H1 (cell line): ENCODE results near the gene ARHGAP11B.
A peak's percentile ranks its signal among the peaks of the same experiment; 100 is the strongest.
"Not testable (repeated sequence)": the region's sequence is repeated elsewhere in the genome, so short reads cannot be mapped to it uniquely, and the experiment has no call there.

Experiments used
- CTCF ChIA-PET: fragments of 300-600 bp; sonication (Branson Sonifier 250); formaldehyde crosslinking; loops from one replicate; lab custom pipeline; 2021; ENCODE audit not compliant: partially characterized antibody; lab: Charles Lee
- POLR2A ChIA-PET: fragments of 300-600 bp; sonication (Branson Sonifier 250); formaldehyde crosslinking; loops from one replicate; lab custom pipeline; 2021; ENCODE audit warnings: inconsistent platforms; ENCODE audit not compliant: partially characterized antibody; lab: Charles Lee
- DNase-seq, 2 experiments: peaks; one replicate each; pipeline versions ENCODE4 v3.0.0 to v3.0.0-alpha.2; 2010 to 2022; ENCODE audit warnings: low spot score in 2 of 2, low read depth in 1 of 2, mixed read lengths in 1 of 2
- FAIRE-seq: peaks from 2 replicates; lab custom pipeline; 2011; peaks lifted over from hg19 to GRCh38; lab: Jason Lieb, UNC
- H2AFZ ChIP-seq: 2 replicates; pipeline ENCODE4 v1.8.1; 2012; ENCODE audit warnings: low read length, inconsistent platforms
- H2AK5ac ChIP-seq: 2 replicates; pipeline ENCODE4 v1.6.1; 2013; ENCODE audit warnings: low read depth, low read length
- H2BK120ac ChIP-seq: replicated peaks from 2 replicates; pipeline ENCODE3; 2013; ENCODE audit warnings: low read depth, low read length, inconsistent platforms
- H2BK12ac ChIP-seq: 2 replicates; pipeline ENCODE4 v1.6.1; 2013; ENCODE audit warnings: low read depth, low read length
- H2BK15ac ChIP-seq: 2 replicates; pipeline ENCODE4 v1.6.1; 2013; ENCODE audit warnings: low read length
- H2BK20ac ChIP-seq: 2 replicates; pipeline ENCODE4 v1.6.1; 2013; ENCODE audit warnings: low read length
- H2BK5ac ChIP-seq: 2 replicates; pipeline ENCODE4 v1.6.1; 2013; ENCODE audit warnings: low read depth, low read length
- H3K14ac ChIP-seq: 2 replicates; pipeline ENCODE4 v1.6.1; 2013; ENCODE audit warnings: inconsistent platforms; ENCODE audit not compliant: insufficient read length
- H3K18ac ChIP-seq: 2 replicates; pipeline ENCODE4 v1.6.1; 2013; ENCODE audit warnings: low read length; ENCODE audit errors: extremely low read depth
- H3K23ac ChIP-seq: 2 replicates; pipeline ENCODE4 v1.6.1; 2013; ENCODE audit warnings: inconsistent platforms; ENCODE audit not compliant: insufficient read length
- H3K23me2 ChIP-seq: 2 replicates; pipeline ENCODE4 v1.6.1; 2013; ENCODE audit warnings: low read depth, low read length
- H3K27ac ChIP-seq: 2 replicates; pipeline ENCODE4 v1.6.1; 2011; ENCODE audit warnings: low read depth, low read length, inconsistent platforms
- H3K27me3 ChIP-seq, 4 experiments: replicated peaks in 1 of 4; 1 replicate in 1 of 4; 2 replicates in 3 of 4; pipeline versions ENCODE4 v1.6.1 to v1.8.1; 2011 to 2013; ENCODE audit warnings: low read length in 3 of 4, mild to moderate bottlenecking in 3 of 4, inconsistent platforms in 2 of 4, mixed read lengths in 2 of 4, moderate library complexity in 1 of 4; ENCODE audit not compliant: control insufficient read depth in 3 of 4, insufficient read depth in 3 of 4; ENCODE audit errors: extremely low read depth in 1 of 4
- H3K36me3 ChIP-seq, 4 experiments: 2 replicates each; pipeline versions ENCODE4 v1.6.1 to v1.8.1; 2011 to 2013; ENCODE audit warnings: mild to moderate bottlenecking in 4 of 4, low read length in 3 of 4, moderate library complexity in 2 of 4, control low read depth in 1 of 4, inconsistent platforms in 1 of 4; ENCODE audit not compliant: insufficient read depth in 4 of 4, control insufficient read depth in 2 of 4
- H3K4ac ChIP-seq: replicated peaks from 2 replicates; pipeline ENCODE3; 2013; ENCODE audit warnings: low read length, low read depth, mixed read lengths, inconsistent platforms; ENCODE audit not compliant: insufficient read length
- H3K4me1 ChIP-seq, 4 experiments: replicated peaks in 1 of 4; 1 replicate in 1 of 4; 2 replicates in 3 of 4; pipeline versions ENCODE4 v1.6.1 to v1.8.1; 2011 to 2013; ENCODE audit warnings: low read length in 3 of 4, inconsistent platforms in 2 of 4, mixed read lengths in 1 of 4; ENCODE audit not compliant: insufficient read depth in 4 of 4, control insufficient read depth in 3 of 4
- H3K4me2 ChIP-seq, 2 experiments: 2 replicates each; pipeline versions ENCODE4 v1.6.1 to v1.8.1; 2011 to 2013; ENCODE audit warnings: low read depth in 2 of 2, low read length in 2 of 2, control low read depth in 1 of 2, inconsistent platforms in 1 of 2, mild to moderate bottlenecking in 1 of 2; ENCODE audit not compliant: insufficient read depth in 1 of 2
- H3K4me3 ChIP-seq, 4 experiments: fragments of 200-600, 300-600 bp in 1 of 4; sonication (generic), shearing (Covaris generic), sonication (Bioruptor Twin) in 1 of 4; 2 replicates each; pipeline versions ENCODE4 v1.5.1 to v1.8.1; 2011 to 2016; ENCODE audit warnings: low read length in 4 of 4, low read depth in 3 of 4, control low read depth in 2 of 4, inconsistent platforms in 2 of 4, mild to moderate bottlenecking in 2 of 4, mixed read lengths in 1 of 4, moderate library complexity in 1 of 4; ENCODE audit not compliant: insufficient read depth in 2 of 4; ENCODE audit errors: extremely low read depth in 1 of 4
- H3K56ac ChIP-seq: replicated peaks from 2 replicates; pipeline ENCODE3; 2013; ENCODE audit warnings: low read depth, mild to moderate bottlenecking, mixed read lengths, low read length, inconsistent platforms; ENCODE audit not compliant: insufficient read length
- H3K79me1 ChIP-seq: 2 replicates; pipeline ENCODE4 v1.6.1; 2013; ENCODE audit warnings: low read depth, low read length, control low read depth
- H3K79me2 ChIP-seq, 2 experiments: 2 replicates each; pipeline versions ENCODE4 v1.6.1 to v1.8.1; 2012 to 2013; ENCODE audit warnings: low read length in 2 of 2, mild to moderate bottlenecking in 2 of 2, inconsistent platforms in 1 of 2; ENCODE audit not compliant: insufficient read depth in 2 of 2, control insufficient read depth in 1 of 2
- H3K9ac ChIP-seq, 4 experiments: replicated peaks in 1 of 4; 1 replicate in 1 of 4; 2 replicates in 3 of 4; pipeline versions ENCODE4 v1.6.1 to v1.8.1; 2011 to 2013; ENCODE audit warnings: low read depth in 3 of 4, low read length in 3 of 4, control low read depth in 2 of 4, mild to moderate bottlenecking in 2 of 4, moderate library complexity in 2 of 4, inconsistent platforms in 1 of 4; ENCODE audit errors: extremely low read depth in 1 of 4
- H3K9me3 ChIP-seq, 2 experiments: 2 replicates each; pipeline versions ENCODE4 v1.6.1 to v1.8.1; 2012 to 2013; ENCODE audit warnings: mild to moderate bottlenecking in 2 of 2, moderate library complexity in 2 of 2, control low read depth in 1 of 2, inconsistent platforms in 1 of 2, low read depth in 1 of 2, low read length in 1 of 2, mixed read lengths in 1 of 2; ENCODE audit not compliant: insufficient read depth in 2 of 2
- H4K20me1 ChIP-seq, 2 experiments: replicated peaks in 1 of 2; 2 replicates each; pipeline versions ENCODE3 to v1.8.1; 2011 to 2013; ENCODE audit warnings: inconsistent platforms in 2 of 2, low read length in 2 of 2, mild to moderate bottlenecking in 1 of 2; ENCODE audit not compliant: insufficient read depth in 2 of 2, control insufficient read depth in 1 of 2
- H4K5ac ChIP-seq: 2 replicates; pipeline ENCODE4 v1.6.1; 2013; ENCODE audit warnings: low read length, low read depth, mixed read lengths, inconsistent platforms; ENCODE audit not compliant: insufficient read length
- H4K8ac ChIP-seq: 2 replicates; pipeline ENCODE4 v1.8.0; 2013; ENCODE audit warnings: mild to moderate bottlenecking, moderate library complexity, low read length, inconsistent platforms; ENCODE audit not compliant: insufficient read depth; ENCODE audit errors: extremely low read depth
- H4K91ac ChIP-seq: replicated peaks from 2 replicates; pipeline ENCODE3; 2013; ENCODE audit warnings: low read length, mixed read lengths, inconsistent platforms; ENCODE audit not compliant: insufficient read length
- KDM4A ChIP-seq: IDR thresholded peaks from one replicate; pipeline ENCODE4 v1.7.1; 2012; ENCODE audit warnings: low read depth, mild to moderate bottlenecking, moderate library complexity, low read length, inconsistent platforms; ENCODE audit not compliant: severe bottlenecking
- PHF8 ChIP-seq: fragments of 200-600 bp; sonication (generic); conservative IDR thresholded peaks from 2 replicates; pipeline ENCODE4 v1.7.1; 2012; ENCODE audit warnings: low read depth, mild to moderate bottlenecking, inconsistent platforms, low read length, moderate library complexity
- WGBS, 2 experiments: shearing (Covaris generic) in 1 of 2; methylation state at CpG; one replicate each; pipeline versions ENCODE4 v1.1.6 to v1.1.7; 2013 to 2015; ENCODE audit warnings: low lambda C conversion rate in 2 of 2, mixed read lengths in 2 of 2, inconsistent platforms in 1 of 2, low coverage in 1 of 2, missing lambda C conversion rate in 1 of 2; ENCODE audit not compliant: insufficient replicate concordance in 2 of 2, insufficient coverage in 1 of 2, insufficient read length in 1 of 2; ENCODE audit errors: extremely low coverage in 1 of 2, missing lambda C conversion rate in 1 of 2; 5-methylcytosine and 5-hydroxymethylcytosine counted together

The ARHGAP11B gene

GRCh38 chr15:30626194-30626565 is 252 bp downstream of the ARHGAP11B start:
- H4K5ac ChIP-seq, FAIRE-seq, H3K18ac ChIP-seq, H3K14ac ChIP-seq, H3K23ac ChIP-seq, H4K20me1 ChIP-seq, DNase-seq, H3K27ac ChIP-seq, H2AK5ac ChIP-seq, H3K27me3 ChIP-seq, H3K4ac ChIP-seq, CTCF ChIA-PET, H3K79me1 ChIP-seq, H2BK12ac ChIP-seq, H2BK5ac ChIP-seq, H2BK120ac ChIP-seq, H4K91ac ChIP-seq, H3K36me3 ChIP-seq, H3K56ac ChIP-seq, H3K23me2 ChIP-seq, H2BK20ac ChIP-seq, H3K9me3 ChIP-seq, H4K8ac ChIP-seq: not testable (repeated sequence)
- peak overlapping the region; percentile 57 to 68 for H3K4me2 ChIP-seq
- peak overlapping the region; percentile 73 to 95 (median 79) for H3K4me3 ChIP-seq
- peaks cover 0 to 41% of the 10 kb centered on the region in 2 experiments; a peak in 3 of 4 replicates for H3K79me2 ChIP-seq
- H2AFZ ChIP-seq, result peak overlapping the region; percentile 42; the same call in 1 of the 2 replicates
- H3K9ac ChIP-seq, result peak overlapping the region in 3 of 4 experiments; percentile 67 to 93 (median 73); a peak in 6 of 7 replicates
- 1% methylated on average over 11 of the region's 22 CpGs; no CpG with 5 or more reads in 1 of the 2 experiments for WGBS, 2 experiments
- TF ChIP-seq KDM4A (peak; percentile 21), PHF8 (0 out of 2 replicates have a peak, but pooled peaks have one; percentile 24)
- TF ChIP-seq, all 59 proteins: peak for 2; not testable (repeated sequence) for 57
- H3K4me1 ChIP-seq, POLR2A ChIA-PET, H2BK15ac ChIP-seq: not testable (repeated sequence)
